Smooth muscle cell (in vitro differentiated cells): ENCODE results near the gene ACOT13. TPM values are rescaled to one million over a fixed set of nuclear protein-coding genes. Genes with fewer than 3 reads are reported as not detected.

Experiments
- DNase-seq: peaks from one replicate; lab custom pipeline; 2025; ENCODE audit not compliant: unreplicated experiment; lab: John Stamatoyannopoulos, UW
- H2AFZ ChIP-seq: fragments of 200-600 bp; sonication (generic); 2 replicates; pipeline ENCODE4 v1.6.0; 2016; ENCODE audit warnings: antibody characterized with exemption, low read depth, mild to moderate bottlenecking
- H3F3A ChIP-seq: fragments of 200-600 bp; sonication (generic); 2 replicates; pipeline ENCODE4 v1.6.0; 2017; ENCODE audit warnings: antibody characterized with exemption, low read depth
- H3K27ac ChIP-seq: fragments of 200-600 bp; sonication (generic); 2 replicates; pipeline ENCODE4 v1.5.1; 2016; ENCODE audit warnings: low read depth, mild to moderate bottlenecking
- H3K27me3 ChIP-seq: fragments of 200-600 bp; sonication (generic); 2 replicates; pipeline ENCODE4 v1.6.1; 2016; ENCODE audit warnings: low read depth, mild to moderate bottlenecking
- H3K36me3 ChIP-seq: fragments of 200-600 bp; sonication (generic); 2 replicates; pipeline ENCODE4 v1.5.1; 2016; ENCODE audit warnings: low read depth
- H3K4me1 ChIP-seq: fragments of 200-600 bp; sonication (generic); 2 replicates; pipeline ENCODE4 v1.5.1; 2016; ENCODE audit warnings: low read depth
- H3K4me2 ChIP-seq: fragments of 200-600 bp; sonication (generic); 2 replicates; pipeline ENCODE4 v1.6.0; 2016; ENCODE audit warnings: mild to moderate bottlenecking
- H3K4me3 ChIP-seq: fragments of 200-600 bp; sonication (generic); 2 replicates; pipeline ENCODE4 v1.5.1; 2016; ENCODE audit warnings: mild to moderate bottlenecking
- H3K79me2 ChIP-seq: fragments of 200-600 bp; sonication (generic); 2 replicates; pipeline ENCODE4 v1.6.0; 2016; ENCODE audit warnings: low read depth, mild to moderate bottlenecking
- H3K9ac ChIP-seq: fragments of 200-600 bp; sonication (generic); 2 replicates; pipeline ENCODE4 v1.6.0; 2016; ENCODE audit warnings: low read depth
- H3K9me3 ChIP-seq: fragments of 200-600 bp; sonication (generic); replicated peaks from 2 replicates; pipeline ENCODE4 v1.5.1; 2016; ENCODE audit warnings: low read depth
- H4K20me1 ChIP-seq: fragments of 200-600 bp; sonication (generic); 2 replicates; pipeline ENCODE4 v1.6.0; 2016; ENCODE audit warnings: low read depth
- WGBS: methylation state at CpG from one replicate; pipeline ENCODE4 v1.1.7; 2016; ENCODE audit warnings: low lambda C conversion rate; 5-methylcytosine and 5-hydroxymethylcytosine counted together
- polyA plus RNA-seq: library from polyadenylated mRNA; unstranded; fragments of >200 nt; fragmentation: Nextera tagmentation; extraction: Ambion mirVana; gene quantifications from 2 replicates; pipeline ENCODE4 v1.2.1, GENCODE V29; 2016
- total RNA-seq: library from RNA; depleted of rRNA; stranded (reverse); fragments of >200 nt; gene quantifications from 2 replicates; pipeline ENCODE4 v1.2.3, GENCODE V29; 2014
- TF ChIP-seq, protein P1 (sequence below): fragments of 200-600 bp; sonication (generic); IDR thresholded peaks from 2 replicates; pipeline ENCODE4 v1.5.1; 2017; ENCODE audit warnings: borderline replicate concordance, mild to moderate bottlenecking, antibody characterized with exemption; ENCODE audit not compliant: insufficient read depth, poor library complexity, severe bottlenecking

ACOT13 gene
- total and polyA plus RNA-seq, 2 experiments from 2014 or later, result 7.3 to 43.7 TPM

- no peak overlapping the region for H3K9ac ChIP-seq
- no peak overlapping the region for H2AFZ ChIP-seq
- no peaks in the 10 kb centered on the region for H4K20me1 ChIP-seq
- no peak overlapping the region for H3K4me2 ChIP-seq
- no peaks in the 10 kb centered on the region for H3K36me3 ChIP-seq
- no peaks in the 10 kb centered on the region for H3F3A ChIP-seq
- no peak overlapping the region for H3K27ac ChIP-seq
- no peak overlapping the region for H3K4me3 ChIP-seq
- no peaks in the 10 kb centered on the region for H3K27me3 ChIP-seq
- WGBS, result 93% methylated on average over 2 of the region's 2 CpGs
- no peaks in the 10 kb centered on the region for H3K79me2 ChIP-seq
- DNase-seq, result no peak
- TF ChIP-seq, protein P1, sequence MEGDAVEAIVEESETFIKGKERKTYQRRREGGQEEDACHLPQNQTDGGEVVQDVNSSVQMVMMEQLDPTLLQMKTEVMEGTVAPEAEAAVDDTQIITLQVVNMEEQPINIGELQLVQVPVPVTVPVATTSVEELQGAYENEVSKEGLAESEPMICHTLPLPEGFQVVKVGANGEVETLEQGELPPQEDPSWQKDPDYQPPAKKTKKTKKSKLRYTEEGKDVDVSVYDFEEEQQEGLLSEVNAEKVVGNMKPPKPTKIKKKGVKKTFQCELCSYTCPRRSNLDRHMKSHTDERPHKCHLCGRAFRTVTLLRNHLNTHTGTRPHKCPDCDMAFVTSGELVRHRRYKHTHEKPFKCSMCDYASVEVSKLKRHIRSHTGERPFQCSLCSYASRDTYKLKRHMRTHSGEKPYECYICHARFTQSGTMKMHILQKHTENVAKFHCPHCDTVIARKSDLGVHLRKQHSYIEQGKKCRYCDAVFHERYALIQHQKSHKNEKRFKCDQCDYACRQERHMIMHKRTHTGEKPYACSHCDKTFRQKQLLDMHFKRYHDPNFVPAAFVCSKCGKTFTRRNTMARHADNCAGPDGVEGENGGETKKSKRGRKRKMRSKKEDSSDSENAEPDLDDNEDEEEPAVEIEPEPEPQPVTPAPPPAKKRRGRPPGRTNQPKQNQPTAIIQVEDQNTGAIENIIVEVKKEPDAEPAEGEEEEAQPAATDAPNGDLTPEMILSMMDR, result no peak
- no peaks in the 10 kb centered on the region for H3K9me3 ChIP-seq
- no peaks in the 10 kb centered on the region for H3K4me1 ChIP-seq
Measured at GRCh38 chr6:24689964-24690363, 23.1 kb downstream of the ACOT13 start.

DNA sequence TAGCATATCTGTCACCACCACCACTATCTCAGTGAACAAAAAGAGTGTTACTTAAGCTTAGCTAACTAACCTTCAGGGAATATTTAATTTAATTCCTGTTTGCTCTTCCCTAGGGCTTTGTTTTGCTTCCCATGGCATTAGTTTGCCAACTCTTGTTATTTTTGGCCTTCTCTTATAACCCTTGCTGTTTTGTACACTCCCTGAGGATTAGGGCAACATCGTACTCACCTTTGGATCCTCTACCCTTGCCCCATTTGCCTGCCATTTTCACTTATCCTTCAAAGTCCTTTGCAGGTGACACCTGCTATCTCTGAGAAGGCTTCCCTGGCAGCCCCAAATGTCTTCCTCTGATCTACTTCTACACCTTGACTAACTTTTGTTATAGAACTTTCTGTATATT lies 23.7 kb downstream of the ACOT13 start:
- H3K4me3 ChIP-seq, result no peak overlapping the region
- H2AFZ ChIP-seq, result no peak overlapping the region

DNA sequence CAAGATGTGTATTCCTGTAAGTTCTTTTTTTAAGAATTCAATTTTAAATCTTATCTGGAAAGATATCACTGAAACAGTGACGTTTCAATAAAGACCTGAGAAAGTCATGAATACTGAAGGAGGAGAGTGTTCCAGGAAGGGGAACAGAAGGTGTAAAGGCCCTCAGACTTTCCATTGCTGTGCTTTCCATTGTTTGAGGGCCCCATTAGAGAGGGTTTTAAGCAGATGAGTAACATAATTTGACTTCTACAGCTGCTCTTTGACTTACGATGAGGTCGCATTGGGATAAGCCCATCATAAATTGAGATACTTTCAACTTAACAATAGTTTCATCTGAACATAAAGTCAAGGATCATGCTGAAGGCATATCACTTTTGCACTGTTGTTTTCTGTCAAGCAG lies 24.7 kb downstream of the ACOT13 start:
- no peaks in the 10 kb centered on the region for H3K36me3 ChIP-seq
- no peaks in the 10 kb centered on the region for H3K9me3 ChIP-seq
- no peaks in the 10 kb centered on the region for H3K79me2 ChIP-seq
- TF ChIP-seq, protein P1, result no peak
- 93% methylated on average over 3 of the region's 3 CpGs for WGBS
- H4K20me1 ChIP-seq, result no peaks in the 10 kb centered on the region
- no peaks in the 10 kb centered on the region for H3K27me3 ChIP-seq
- no peaks in the 10 kb centered on the region for H3F3A ChIP-seq
- no peak overlapping the region for H3K4me3 ChIP-seq
- H3K4me2 ChIP-seq, result no peak overlapping the region
- no peak overlapping the region for H2AFZ ChIP-seq
- H3K27ac ChIP-seq, result no peak overlapping the region
- no peak overlapping the region for H3K9ac ChIP-seq
- DNase-seq, result no peak
- H3K4me1 ChIP-seq, result no peaks in the 10 kb centered on the region

More for the DNA sequence above, 23.7 kb downstream of the ACOT13 start:
- Histone ChIP-seq H3K36me3 (no peaks in the 10 kb centered on the region), H4K20me1 (no peaks in the 10 kb centered on the region), H3K9ac (no peak overlapping the region), H3K4me2 (no peak overlapping the region), H3K9me3 (no peaks in the 10 kb centered on the region), H3K4me1 (no peaks in the 10 kb centered on the region), H3K79me2 (no peaks in the 10 kb centered on the region), H3F3A (no peaks in the 10 kb centered on the region), H3K27ac (no peak overlapping the region), H3K27me3 (no peaks in the 10 kb centered on the region)
- DNase-seq, result no peak
- WGBS, result 93% methylated on average over 1 of the region's 1 CpG
- TF ChIP-seq, protein P1, result no peak

GRCh38 chr6:24692003-24692402 lies 25.1 kb downstream of the ACOT13 start:
- Histone ChIP-seq H3K9ac (no peak overlapping the region), H3K36me3 (no peaks in the 10 kb centered on the region), H3K27ac (no peak overlapping the region), H3K27me3 (no peaks in the 10 kb centered on the region), H3F3A (no peaks in the 10 kb centered on the region), H3K4me1 (no peaks in the 10 kb centered on the region), H3K4me3 (no peak overlapping the region), H3K79me2 (no peaks in the 10 kb centered on the region), H3K9me3 (no peaks in the 10 kb centered on the region), H4K20me1 (no peaks in the 10 kb centered on the region), H3K4me2 (no peak overlapping the region), H2AFZ (no peak overlapping the region)
- TF ChIP-seq, protein P1, result no peak
- DNase-seq, result no peak
- 89% methylated on average over 4 of the region's 4 CpGs for WGBS
